ENCODE results near the gene VPS37B. TPM values are rescaled to one million over a fixed set of nuclear protein-coding genes. Genes with fewer than 3 reads are reported as not detected.

VPS37B gene
- total and polyA plus RNA-seq, 2 of the 8 experiments (the other 6 are each of a cell fraction or from before 2014, with no cell fraction given), result 11.9 to 15.7 TPM

- no peak for TF ChIP-seq E2F6 (IDR thresholded peaks at IDR 0.05)
Observed at GRCh38 chr12:122830517-122831214, 65.3 kb downstream of the VPS37B start (continued).

Measured in H1 (cell line).